Uterus (tissue), 4 donors: ENCODE results near the gene IQCH. TPM values are rescaled to one million over a fixed set of nuclear protein-coding genes. Genes with fewer than 3 reads are reported as not detected.

ENCODE experiments used
- DNase-seq, 2 donors: peaks; one replicate each; pipeline ENCODE4 v3.0.0-alpha.2; 2019 to 2020
- H3K27ac ChIP-seq, 2 donors: fragments of 200-600 bp; sonication (generic); 1 replicate in 1 of 2; 2 replicates in 1 of 2; pipeline ENCODE4 v1.5.1; 2016 to 2018
- H3K27me3 ChIP-seq, 2 donors: fragments of 200-600 bp; sonication (generic); one replicate each; pipeline ENCODE4 v1.5.1; 2018 to 2019; ENCODE audit warnings: control low read depth in 1 of 2
- H3K36me3 ChIP-seq, 2 donors: fragments of 200-600 bp; sonication (generic); one replicate each; pipeline ENCODE4 v1.5.1; 2019; ENCODE audit warnings: control low read depth in 1 of 2
- H3K4me1 ChIP-seq, 2 donors: fragments of 200-600 bp; sonication (generic); one replicate each; pipeline ENCODE4 v1.5.1; 2018 to 2019; ENCODE audit warnings: control low read depth in 1 of 2
- H3K4me3 ChIP-seq, 2 donors: fragments of 200-600 bp; sonication (generic); 1 replicate in 1 of 2; 2 replicates in 1 of 2; pipeline ENCODE4 v1.5.1; 2018 to 2019; ENCODE audit warnings: mild to moderate bottlenecking in 1 of 2
- H3K9me3 ChIP-seq, 2 donors: fragments of 200-600 bp; sonication (generic); one replicate each; pipeline ENCODE4 v1.5.1; 2019; ENCODE audit warnings: control low read depth in 1 of 2
- POLR2A ChIP-seq, 2 donors: fragments of 450-650 bp; IDR thresholded peaks; one replicate each; pipeline ENCODE4 v1.6.1; 2016; ENCODE audit warnings: antibody characterized with exemption in 2 of 2, mild to moderate bottlenecking in 1 of 2, moderate library complexity in 1 of 2
- intact Hi-C: fragments of 100-400 bp; cut with DNase I; formaldehyde crosslinking; loops from one replicate; pipeline ENCODE4 v1.15.1; 2023; ENCODE audit warnings: low total_unique reads
- total RNA-seq, 4 donors: library from RNA; depleted of rRNA in 3 of 4; stranded (reverse); fragments of >200 nt in 3 of 4; gene quantifications; one replicate each; pipeline versions ENCODE4 v1.1.0 to v1.2.4, GENCODE V29; 2014 to 2023
- TF ChIP-seq, protein P1 (sequence below), 4 experiments: fragments of 200-600 bp in 2 of 4; fragments of 450-650 bp in 2 of 4; sonication (generic) in 2 of 4; IDR thresholded peaks; one replicate each; pipeline ENCODE4 v1.5.1; 2016 to 2019; ENCODE audit warnings: antibody characterized with exemption in 4 of 4, mild to moderate bottlenecking in 2 of 4, moderate library complexity in 1 of 4
- donor health status: DM: yes; HTN: yes; CAD: no.

The IQCH gene
- total RNA-seq, 4 donors from 2014 or later: 0.26 to 3.0 (median 1.7) TPM

DNA sequence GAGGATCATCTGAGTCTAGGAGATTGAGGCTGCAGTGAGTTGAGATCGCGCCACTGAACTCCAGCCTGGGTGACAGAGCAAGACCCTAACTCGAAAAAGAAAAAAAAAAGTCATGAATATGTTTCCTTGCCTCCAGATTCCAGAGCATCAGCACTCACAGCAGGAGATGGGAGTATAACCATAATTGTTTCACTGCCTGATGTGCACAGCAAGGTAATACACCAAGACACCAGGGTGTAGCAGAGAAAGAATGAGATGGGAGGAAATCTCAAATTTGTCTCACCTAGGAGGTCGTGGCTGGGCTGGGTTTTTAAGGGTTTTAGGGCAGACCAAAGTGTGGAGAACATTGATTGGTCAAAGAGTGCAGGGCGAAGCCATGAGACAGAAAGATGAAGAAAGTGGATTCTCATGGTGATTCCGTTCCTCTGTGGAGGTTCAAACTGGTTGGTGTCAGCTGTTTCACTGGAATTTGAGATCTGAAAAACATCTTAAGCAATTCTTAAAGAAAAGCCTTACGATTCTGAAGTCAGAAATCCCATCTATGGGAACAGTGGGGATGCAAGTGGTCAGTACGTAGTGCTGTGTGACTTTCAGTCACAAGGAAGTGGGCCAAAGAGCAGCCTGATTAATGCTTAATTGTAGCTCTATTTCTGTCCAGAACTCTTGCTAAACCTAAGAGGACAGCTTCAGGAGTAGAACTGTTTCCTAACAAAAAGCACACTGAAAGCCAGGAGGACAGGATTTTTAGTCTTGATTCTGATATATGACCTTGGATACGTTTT, 258.5 kb downstream of the IQCH start:
- no peak for DNase-seq
- Histone ChIP-seq H3K36me3 (no peaks in the 10 kb centered on the region), H3K4me3 (no peak overlapping the region), H3K27me3 (no peaks in the 10 kb centered on the region), H3K4me1 (no peaks in the 10 kb centered on the region), H3K9me3 (no peaks in the 10 kb centered on the region), H3K27ac (no peak overlapping the region)
- intact Hi-C loops: no loop called here
- TF ChIP-seq, protein P1, sequence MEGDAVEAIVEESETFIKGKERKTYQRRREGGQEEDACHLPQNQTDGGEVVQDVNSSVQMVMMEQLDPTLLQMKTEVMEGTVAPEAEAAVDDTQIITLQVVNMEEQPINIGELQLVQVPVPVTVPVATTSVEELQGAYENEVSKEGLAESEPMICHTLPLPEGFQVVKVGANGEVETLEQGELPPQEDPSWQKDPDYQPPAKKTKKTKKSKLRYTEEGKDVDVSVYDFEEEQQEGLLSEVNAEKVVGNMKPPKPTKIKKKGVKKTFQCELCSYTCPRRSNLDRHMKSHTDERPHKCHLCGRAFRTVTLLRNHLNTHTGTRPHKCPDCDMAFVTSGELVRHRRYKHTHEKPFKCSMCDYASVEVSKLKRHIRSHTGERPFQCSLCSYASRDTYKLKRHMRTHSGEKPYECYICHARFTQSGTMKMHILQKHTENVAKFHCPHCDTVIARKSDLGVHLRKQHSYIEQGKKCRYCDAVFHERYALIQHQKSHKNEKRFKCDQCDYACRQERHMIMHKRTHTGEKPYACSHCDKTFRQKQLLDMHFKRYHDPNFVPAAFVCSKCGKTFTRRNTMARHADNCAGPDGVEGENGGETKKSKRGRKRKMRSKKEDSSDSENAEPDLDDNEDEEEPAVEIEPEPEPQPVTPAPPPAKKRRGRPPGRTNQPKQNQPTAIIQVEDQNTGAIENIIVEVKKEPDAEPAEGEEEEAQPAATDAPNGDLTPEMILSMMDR (IDR thresholded peaks at IDR 0.05): no peak
- TF ChIP-seq POLR2A (IDR thresholded peaks at IDR 0.05): no peak

DNA sequence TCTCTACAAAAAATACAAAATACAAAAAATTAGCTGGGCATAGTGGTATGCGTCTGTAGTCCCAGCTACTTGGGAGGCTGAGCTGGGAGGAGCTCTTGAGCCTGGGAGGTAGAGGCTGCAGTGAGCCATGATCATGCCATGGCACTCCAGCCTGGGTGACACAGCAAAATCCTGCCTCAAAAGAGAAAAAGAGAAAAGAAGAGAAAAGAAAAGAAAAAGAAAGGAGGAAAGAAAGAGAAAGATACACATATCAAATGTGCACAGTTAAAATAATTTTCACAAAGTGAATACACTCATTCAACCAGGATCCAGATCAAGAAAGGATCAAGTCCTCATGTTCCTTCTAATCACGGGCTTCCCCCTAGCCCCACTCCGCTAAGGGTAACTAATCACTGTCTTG, 260.5 kb downstream of the IQCH start:
- H3K27me3 ChIP-seq: no peaks in the 10 kb centered on the region
- intact Hi-C loops: no loop called here
- no peak for TF ChIP-seq POLR2A (IDR thresholded peaks at IDR 0.05)
- TF ChIP-seq, protein P1 (IDR thresholded peaks at IDR 0.05): no peak
- DNase-seq: no peak
- no peaks in the 10 kb centered on the region for H3K36me3 ChIP-seq
- no peaks in the 10 kb centered on the region for H3K9me3 ChIP-seq
- no peak overlapping the region for H3K27ac ChIP-seq
- H3K4me1 ChIP-seq: no peaks in the 10 kb centered on the region
- no peak overlapping the region for H3K4me3 ChIP-seq

DNA sequence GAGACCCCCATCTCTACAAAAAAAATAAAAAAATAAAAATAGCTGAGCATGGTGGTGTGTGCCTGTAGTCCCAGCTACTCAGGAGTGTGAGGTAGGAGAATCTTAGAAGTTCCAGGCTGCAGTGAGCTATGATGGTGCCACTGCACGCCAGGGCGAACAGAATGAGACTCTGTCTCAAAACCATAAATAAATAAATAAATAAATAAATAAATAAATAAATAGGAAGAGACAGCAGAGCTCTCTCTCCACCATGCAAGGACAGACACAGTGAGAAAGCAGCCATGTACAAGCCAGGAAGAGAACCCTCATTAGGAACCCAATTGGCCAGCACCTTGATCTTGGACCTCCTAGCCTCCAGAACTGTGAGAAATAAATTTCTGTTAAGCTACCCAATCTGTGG, 261.0 kb downstream of the IQCH start:
- no peaks in the 10 kb centered on the region for H3K27me3 ChIP-seq
- H3K9me3 ChIP-seq: no peaks in the 10 kb centered on the region
- no peak overlapping the region for H3K27ac ChIP-seq
- H3K36me3 ChIP-seq: no peaks in the 10 kb centered on the region
- intact Hi-C loops: no loop called here
- H3K4me1 ChIP-seq: no peaks in the 10 kb centered on the region
- no peak for DNase-seq
- no peak overlapping the region for H3K4me3 ChIP-seq
- no peak for TF ChIP-seq POLR2A (IDR thresholded peaks at IDR 0.05)
- TF ChIP-seq, protein P1 (IDR thresholded peaks at IDR 0.05): no peak

DNA sequence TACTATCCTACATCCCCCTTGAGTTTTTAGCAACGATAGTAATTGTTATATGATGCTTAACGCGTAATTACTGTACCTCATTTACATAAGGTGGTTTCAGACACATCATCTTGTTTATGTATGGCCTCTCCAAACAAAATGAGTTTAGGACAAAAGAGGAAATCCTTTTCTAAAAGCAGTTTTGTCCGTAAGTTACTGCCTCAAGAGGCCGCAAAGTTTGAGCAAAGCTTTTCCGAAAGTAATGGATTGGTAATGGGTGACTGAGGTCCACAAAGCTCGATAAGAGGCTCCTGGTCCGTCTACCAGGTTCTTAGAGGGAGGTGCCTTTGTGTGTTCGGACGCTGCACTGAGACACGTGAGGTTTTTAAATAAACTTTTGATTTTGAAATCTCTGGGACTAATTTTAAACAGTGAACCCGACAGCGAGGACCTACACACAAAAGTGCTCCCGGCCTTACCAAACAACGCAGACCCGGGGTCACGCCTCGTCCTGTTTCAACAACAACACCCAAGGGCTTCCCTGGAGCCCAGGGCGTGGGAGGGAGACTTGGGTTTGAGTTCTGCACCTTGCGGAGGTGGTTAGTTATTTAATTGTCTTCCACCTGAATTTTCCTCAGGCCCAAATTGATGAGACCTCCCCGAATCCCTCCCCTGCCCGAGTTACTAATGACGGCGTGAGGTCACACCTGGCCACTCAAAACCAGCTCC, 265.9 kb downstream of the IQCH start:
- intact Hi-C loops: no loop called here
- no peak for DNase-seq
- Histone ChIP-seq H3K4me3 (peak overlapping the region; percentile 59 to 85), H3K27me3 (no peaks in the 10 kb centered on the region), H3K27ac (peak overlapping the region; percentile 97), H3K4me1 (peaks cover 0 to 6% of the 10 kb centered on the region in 2 donors), H3K36me3 (no peaks in the 10 kb centered on the region), H3K9me3 (no peaks in the 10 kb centered on the region)
- TF ChIP-seq POLR2A (IDR thresholded peaks at IDR 0.05): no peak
- TF ChIP-seq, protein P1 (IDR thresholded peaks at IDR 0.05): no peak
